ENCODE data around the gene SLC39A11.

SLC39A11 gene

DNA sequence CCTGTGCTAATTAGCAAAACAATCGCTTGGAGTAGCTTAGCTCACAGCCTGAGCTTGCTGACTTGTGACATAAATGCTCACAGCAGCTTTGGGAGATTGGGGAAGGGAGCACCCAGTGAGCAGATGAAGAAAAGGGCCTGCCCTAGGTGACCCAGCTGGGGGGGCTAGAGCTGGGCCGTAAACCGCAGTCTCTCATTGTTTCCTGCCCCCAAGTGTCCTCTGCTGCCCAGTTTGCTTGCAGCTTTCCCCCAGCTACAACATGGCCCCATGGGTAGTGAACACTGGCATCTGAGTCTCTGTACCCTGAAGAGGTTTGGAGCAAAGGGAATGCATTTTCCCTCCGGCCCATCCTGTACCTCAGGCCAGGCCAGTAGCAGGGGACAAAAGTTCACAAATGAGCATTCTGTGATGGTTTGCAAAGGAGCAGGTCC, 349.4 kb downstream of the SLC39A11 start:
- no peaks in the 10 kb centered on the region for H4K20me1 ChIP-seq (ENCODE audit: insufficient read depth, low read length)
- no peaks in the 10 kb centered on the region for H3K27me3 ChIP-seq (replicated peaks; ENCODE audit: insufficient read depth, low read length)
- no peaks in the 10 kb centered on the region for H3K36me3 ChIP-seq (replicated peaks; ENCODE audit: insufficient read depth, low read length)
- H3K27ac ChIP-seq (ENCODE audit: low read length) = no peak overlapping the region
- no peaks in the 10 kb centered on the region for H3K4me1 ChIP-seq (ENCODE audit: low read length)
- no peaks in the 10 kb centered on the region for H3K9me2 ChIP-seq (replicated peaks; ENCODE audit: insufficient read depth, low read length)
- H3K9ac ChIP-seq (ENCODE audit: low read length) = no peak overlapping the region
- DNase-seq = no peak
- no peaks in the 10 kb centered on the region for H3K9me3 ChIP-seq (replicated peaks; ENCODE audit: insufficient read depth, low read length)
- H3F3A ChIP-seq (ENCODE audit: insufficient read depth, low read length) = no peaks in the 10 kb centered on the region
- no peak overlapping the region for H3K4me2 ChIP-seq (ENCODE audit: low read depth, low read length)
- TF ChIP-seq EZH2phosphoT487 (IDR thresholded peaks at IDR 0.05; ENCODE audit: low read length) = no peak
- TF ChIP-seq, protein P1, sequence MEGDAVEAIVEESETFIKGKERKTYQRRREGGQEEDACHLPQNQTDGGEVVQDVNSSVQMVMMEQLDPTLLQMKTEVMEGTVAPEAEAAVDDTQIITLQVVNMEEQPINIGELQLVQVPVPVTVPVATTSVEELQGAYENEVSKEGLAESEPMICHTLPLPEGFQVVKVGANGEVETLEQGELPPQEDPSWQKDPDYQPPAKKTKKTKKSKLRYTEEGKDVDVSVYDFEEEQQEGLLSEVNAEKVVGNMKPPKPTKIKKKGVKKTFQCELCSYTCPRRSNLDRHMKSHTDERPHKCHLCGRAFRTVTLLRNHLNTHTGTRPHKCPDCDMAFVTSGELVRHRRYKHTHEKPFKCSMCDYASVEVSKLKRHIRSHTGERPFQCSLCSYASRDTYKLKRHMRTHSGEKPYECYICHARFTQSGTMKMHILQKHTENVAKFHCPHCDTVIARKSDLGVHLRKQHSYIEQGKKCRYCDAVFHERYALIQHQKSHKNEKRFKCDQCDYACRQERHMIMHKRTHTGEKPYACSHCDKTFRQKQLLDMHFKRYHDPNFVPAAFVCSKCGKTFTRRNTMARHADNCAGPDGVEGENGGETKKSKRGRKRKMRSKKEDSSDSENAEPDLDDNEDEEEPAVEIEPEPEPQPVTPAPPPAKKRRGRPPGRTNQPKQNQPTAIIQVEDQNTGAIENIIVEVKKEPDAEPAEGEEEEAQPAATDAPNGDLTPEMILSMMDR (IDR thresholded peaks at IDR 0.05; ENCODE audit: low read length) = no peak
- no peak for TF ChIP-seq EZH2 (optimal IDR thresholded peaks at IDR 0.05; ENCODE audit: low read depth, low read length)
- H2AFZ ChIP-seq (ENCODE audit: low read length) = no peak overlapping the region
- H3K4me3 ChIP-seq (ENCODE audit: low read length) = no peak overlapping the region
- no peaks in the 10 kb centered on the region for H3K79me2 ChIP-seq (ENCODE audit: low read length)

DNA sequence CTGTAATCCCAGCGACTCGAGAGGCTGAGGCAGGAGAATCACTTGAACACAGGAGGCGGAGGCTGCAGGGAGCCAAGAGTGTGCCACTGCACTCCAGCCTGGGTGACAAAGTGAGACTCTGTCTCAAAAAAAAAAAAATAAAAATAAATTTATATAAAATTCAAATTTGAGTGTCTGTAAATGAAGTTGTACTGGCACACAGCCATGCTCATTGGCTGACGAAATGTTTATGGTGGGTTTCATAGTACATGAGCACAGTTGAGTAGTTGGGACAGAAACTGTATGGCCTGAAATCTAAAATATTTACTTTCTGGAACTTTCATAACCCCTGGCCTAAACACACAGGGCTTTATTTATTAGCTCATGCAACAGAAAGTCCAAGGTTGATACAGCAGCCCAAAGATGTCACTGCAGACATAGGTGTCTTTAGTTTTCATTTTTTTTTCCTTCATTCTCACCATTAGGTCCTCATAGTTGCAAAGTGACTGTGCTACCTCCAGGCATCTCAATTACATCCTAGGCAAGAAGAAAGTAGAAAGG, 355.3 kb downstream of the SLC39A11 start:
- H3F3A ChIP-seq (ENCODE audit: insufficient read depth, low read length) = no peaks in the 10 kb centered on the region
- no peaks in the 10 kb centered on the region for H3K9me3 ChIP-seq (replicated peaks; ENCODE audit: insufficient read depth, low read length)
- H2AFZ ChIP-seq (ENCODE audit: low read length) = no peak overlapping the region

DNA sequence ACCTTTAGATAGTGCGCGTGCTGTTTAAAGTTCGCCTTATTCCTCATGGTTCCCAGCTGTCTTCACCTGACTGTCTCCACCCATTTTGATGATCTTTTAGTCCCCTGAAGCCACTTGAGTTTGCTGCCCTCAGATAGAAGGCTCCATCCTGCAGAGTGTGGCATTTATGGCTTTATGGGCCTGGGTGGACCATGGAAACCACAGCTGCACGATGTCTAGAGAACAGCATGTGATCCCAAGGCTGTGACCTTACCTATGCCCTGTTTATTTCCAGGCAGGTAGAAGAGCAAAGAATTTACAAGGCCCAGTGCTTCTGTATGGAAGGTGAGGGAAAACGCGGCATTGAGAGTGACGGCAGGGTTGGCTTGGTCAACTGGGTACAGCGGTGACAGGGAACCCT, 356.9 kb downstream of the SLC39A11 start:
- DNase-seq = no peak
- Histone ChIP-seq H3K4me2 (ENCODE audit: low read depth, low read length) (no peak overlapping the region), H4K20me1 (ENCODE audit: insufficient read depth, low read length) (no peaks in the 10 kb centered on the region), H3K79me2 (ENCODE audit: low read length) (no peaks in the 10 kb centered on the region), H3K4me1 (ENCODE audit: low read length) (no peaks in the 10 kb centered on the region), H2AFZ (ENCODE audit: low read length) (no peak overlapping the region), H3K36me3 (replicated peaks; ENCODE audit: insufficient read depth, low read length) (no peaks in the 10 kb centered on the region), H3K9me2 (replicated peaks; ENCODE audit: insufficient read depth, low read length) (no peaks in the 10 kb centered on the region), H3F3A (ENCODE audit: insufficient read depth, low read length) (no peaks in the 10 kb centered on the region), H3K27me3 (replicated peaks; ENCODE audit: insufficient read depth, low read length) (no peaks in the 10 kb centered on the region), H3K9ac (ENCODE audit: low read length) (no peak overlapping the region), H3K9me3 (replicated peaks; ENCODE audit: insufficient read depth, low read length) (no peaks in the 10 kb centered on the region), H3K4me3 (ENCODE audit: low read length) (no peak overlapping the region), H3K27ac (ENCODE audit: low read length) (no peak overlapping the region)
- TF ChIP-seq, protein P1 (IDR thresholded peaks at IDR 0.05; ENCODE audit: low read length) = no peak
- TF ChIP-seq EZH2 (optimal IDR thresholded peaks at IDR 0.05; ENCODE audit: low read depth, low read length) (no peak), EZH2phosphoT487 (IDR thresholded peaks at IDR 0.05; ENCODE audit: low read length) (no peak)

More for the DNA sequence above, 355.3 kb downstream of the SLC39A11 start:
- no peak overlapping the region for H3K4me3 ChIP-seq (ENCODE audit: low read length)
- TF ChIP-seq EZH2 (optimal IDR thresholded peaks at IDR 0.05; ENCODE audit: low read depth, low read length) = no peak
- no peak for TF ChIP-seq EZH2phosphoT487 (IDR thresholded peaks at IDR 0.05; ENCODE audit: low read length)
- TF ChIP-seq, protein P1 (IDR thresholded peaks at IDR 0.05; ENCODE audit: low read length) = no peak
- H3K79me2 ChIP-seq (ENCODE audit: low read length) = no peaks in the 10 kb centered on the region
- no peaks in the 10 kb centered on the region for H3K36me3 ChIP-seq (replicated peaks; ENCODE audit: insufficient read depth, low read length)
- no peaks in the 10 kb centered on the region for H4K20me1 ChIP-seq (ENCODE audit: insufficient read depth, low read length)
- no peaks in the 10 kb centered on the region for H3K9me2 ChIP-seq (replicated peaks; ENCODE audit: insufficient read depth, low read length)
- no peaks in the 10 kb centered on the region for H3K4me1 ChIP-seq (ENCODE audit: low read length)
- H3K27me3 ChIP-seq (replicated peaks; ENCODE audit: insufficient read depth, low read length) = no peaks in the 10 kb centered on the region
- no peak overlapping the region for H3K9ac ChIP-seq (ENCODE audit: low read length)
- DNase-seq = no peak
- no peak overlapping the region for H3K4me2 ChIP-seq (ENCODE audit: low read depth, low read length)
- H3K27ac ChIP-seq (ENCODE audit: low read length) = no peak overlapping the region

Data from MM.1S (cell line).